SK-N-SH (cell line): ENCODE results near the gene MEGF8. TPM values are rescaled to one million over a fixed set of nuclear protein-coding genes. Genes with fewer than 3 reads are reported as not detected.
"Not testable (repeated sequence)": the region's sequence is repeated elsewhere in the genome, so short reads cannot be mapped to it uniquely, and the experiment has no call there.

Experiments used
- CTCF ChIA-PET: fragments of 300-600, 350-600 bp; formaldehyde crosslinking; extraction: SDS; loops from one replicate; lab custom pipeline; 2021; lab: Yijun Ruan, JAX
- POLR2A ChIA-PET: fragments of 350-600 bp; sonication (Branson Sonifier 250); formaldehyde crosslinking; extraction: SDS; loops from one replicate; lab custom pipeline; 2020; ENCODE audit warnings: antibody characterized with exemption, inconsistent platforms; lab: Yijun Ruan, JAX
- DNase-seq: peaks from one replicate; pipeline ENCODE4 v3.0.0; 2012
- H2AFZ ChIP-seq: fragments of 200-600 bp; sonication (generic); 2 replicates; pipeline ENCODE4 v1.8.1; 2016; ENCODE audit warnings: antibody characterized with exemption, mild to moderate bottlenecking, low read depth
- H3F3A ChIP-seq: fragments of 200-600 bp; sonication (generic); replicated peaks from 2 replicates; pipeline ENCODE3; 2016; ENCODE audit warnings: antibody characterized with exemption, mild to moderate bottlenecking; ENCODE audit not compliant: insufficient read depth
- H3K27ac ChIP-seq, 2 experiments: fragments of 200-500 bp in 1 of 2; fragments of 200-600 bp in 1 of 2; sonication (Bioruptor generic) in 1 of 2; sonication (generic), shearing (Covaris generic) in 1 of 2; 2 replicates each; pipeline versions ENCODE4 v1.5.1 to v1.6.1; 2014 to 2016; ENCODE audit warnings: low read depth in 2 of 2, inconsistent platforms in 1 of 2, low read length in 1 of 2, mild to moderate bottlenecking in 1 of 2, mixed read lengths in 1 of 2
- H3K27me3 ChIP-seq: fragments of 200-600 bp; sonication (generic), shearing (Covaris generic); 2 replicates; pipeline ENCODE4 v1.6.1; 2016; ENCODE audit warnings: mixed run types; ENCODE audit not compliant: insufficient read depth
- H3K36me3 ChIP-seq, 2 experiments: fragments of 200-500 bp in 1 of 2; fragments of 200-600 bp in 1 of 2; sonication (Bioruptor generic) in 1 of 2; sonication (generic) in 1 of 2; replicated peaks in 1 of 2; 2 replicates each; pipeline versions ENCODE3 to v1.5.1; 2014 to 2016; ENCODE audit warnings: low read length in 1 of 2, mild to moderate bottlenecking in 1 of 2; ENCODE audit not compliant: insufficient read depth in 2 of 2, control insufficient read depth in 1 of 2
- H3K4me1 ChIP-seq, 2 experiments: fragments of 200-500 bp in 1 of 2; fragments of 200-600 bp in 1 of 2; sonication (Bioruptor generic) in 1 of 2; sonication (generic), shearing (Covaris generic) in 1 of 2; 2 replicates each; pipeline versions ENCODE4 v1.5.1 to v1.6.1; 2014 to 2016; ENCODE audit warnings: low read depth in 1 of 2, low read length in 1 of 2, mixed run types in 1 of 2; ENCODE audit not compliant: insufficient read depth in 2 of 2, control insufficient read depth in 1 of 2
- H3K4me2 ChIP-seq: fragments of 200-600 bp; sonication (generic), shearing (Covaris generic); 2 replicates; pipeline ENCODE4 v1.6.1; 2017; ENCODE audit warnings: mixed run types
- H3K4me3 ChIP-seq, 2 experiments: fragments of 200-500 bp in 1 of 2; fragments of 200-600 bp in 1 of 2; sonication (Bioruptor generic) in 1 of 2; sonication (generic), shearing (Covaris generic) in 1 of 2; 2 replicates each; pipeline versions ENCODE4 v1.5.1 to v1.8.1; 2014 to 2016; ENCODE audit warnings: low read depth in 2 of 2, inconsistent platforms in 1 of 2, low read length in 1 of 2, mild to moderate bottlenecking in 1 of 2, mixed read lengths in 1 of 2, moderate library complexity in 1 of 2
- H3K79me2 ChIP-seq: fragments of 200-600 bp; sonication (generic); 2 replicates; pipeline ENCODE4 v1.8.1; 2017; ENCODE audit warnings: mild to moderate bottlenecking; ENCODE audit not compliant: insufficient read depth
- H3K9ac ChIP-seq: fragments of 200-600 bp; sonication (generic); 2 replicates; pipeline ENCODE4 v1.6.1; 2017; ENCODE audit warnings: mixed run types
- H3K9me2 ChIP-seq: fragments of 200-600 bp; sonication (generic); 2 replicates; pipeline ENCODE4 v1.6.1; 2017; ENCODE audit warnings: mixed run types
- H3K9me3 ChIP-seq: fragments of 200-600 bp; sonication (generic); 2 replicates; pipeline ENCODE4 v1.6.1; 2017; ENCODE audit warnings: mixed run types, mild to moderate bottlenecking, moderate library complexity
- H4K20me1 ChIP-seq: fragments of 200-600 bp; sonication (generic); 2 replicates; pipeline ENCODE4 v1.6.1; 2017; ENCODE audit warnings: mild to moderate bottlenecking, mixed run types; ENCODE audit not compliant: insufficient read depth
- PBX3 ChIP-seq: IDR thresholded peaks from 2 replicates; pipeline ENCODE4; 2012
- RCOR1 ChIP-seq: fragments of 150-350 bp; IDR thresholded peaks from 2 replicates; pipeline ENCODE4 v1.6.1; 2017; ENCODE audit warnings: antibody characterized with exemption, low read length
- TCF12 ChIP-seq: IDR thresholded peaks from 2 replicates; pipeline ENCODE4 v1.4.0; 2012
- whole genome bisulfite sequencing: methylation state at CpG from one replicate; pipeline ENCODE4 v1.1.6; 2017; ENCODE audit warnings: low lambda C conversion rate; 5-methylcytosine and 5-hydroxymethylcytosine counted together
- polyA plus RNA-seq, 3 experiments: library from polyadenylated mRNA; depleted of rRNA; stranded (reverse); fragments of >200 nt; gene quantifications; 2 replicates each; pipeline ENCODE4 v1.2.3, GENCODE V29; 2012

MEGF8 gene
- polyA plus RNA-seq, 1 of the 3 experiments (the other 2 are of a cell fraction) = 19.1 TPM

GRCh38 chr19:42335971-42336370 is 10.5 kb downstream of the MEGF8 start:
- Histone ChIP-seq H3K79me2 (no peaks in the 10 kb centered on the region), H3K27ac (no peak overlapping the region), H3K4me1 (no peaks in the 10 kb centered on the region), H4K20me1 (no peaks in the 10 kb centered on the region), H3K4me3 (no peak overlapping the region), H3K9me2 (no peaks in the 10 kb centered on the region), H3K4me2 (no peak overlapping the region), H3K9ac (no peak overlapping the region), H3F3A (no peaks in the 10 kb centered on the region), H2AFZ (no peak overlapping the region), H3K27me3 (no peaks in the 10 kb centered on the region), H3K36me3 (peaks cover 8 to 9% of the 10 kb centered on the region in 2 experiments), H3K9me3 (no peaks in the 10 kb centered on the region)
- no peak for TF ChIP-seq RCOR1
- 97% methylated on average over 16 of the region's 19 CpGs for WGBS
- ChIA-PET POLR2A (no interaction called here), CTCF (interaction anchor here (0.8 kb wide), 1 partner anchor 9 kb away, joined by 3 read pairs; no protein-coding TSS in a partner anchor)
- DNase-seq = no peak

GRCh38 chr19:42339126-42339860 is 13.9 kb downstream of the MEGF8 start:
- H3K9me3 ChIP-seq, H4K20me1 ChIP-seq, H3K36me3 ChIP-seq, H3K4me3 ChIP-seq, H3K79me2 ChIP-seq, H3K27me3 ChIP-seq, H2AFZ ChIP-seq, H3K9me2 ChIP-seq, POLR2A ChIA-PET, DNase-seq, H3K27ac ChIP-seq, H3K4me2 ChIP-seq, H3K9ac ChIP-seq, H3K4me1 ChIP-seq, H3F3A ChIP-seq: not testable (repeated sequence)
- CTCF ChIA-PET = interaction anchor here (0.6 kb wide), 1 partner anchor 9 kb away, joined by 3 read pairs; no protein-coding TSS in a partner anchor
- 85% methylated on average over 7 of the region's 7 CpGs for WGBS
- TF ChIP-seq PBX3 (0 out of 2 replicates have a peak, but pooled peaks have one; percentile 12), TCF12 (peak; percentile 36)

DNA sequence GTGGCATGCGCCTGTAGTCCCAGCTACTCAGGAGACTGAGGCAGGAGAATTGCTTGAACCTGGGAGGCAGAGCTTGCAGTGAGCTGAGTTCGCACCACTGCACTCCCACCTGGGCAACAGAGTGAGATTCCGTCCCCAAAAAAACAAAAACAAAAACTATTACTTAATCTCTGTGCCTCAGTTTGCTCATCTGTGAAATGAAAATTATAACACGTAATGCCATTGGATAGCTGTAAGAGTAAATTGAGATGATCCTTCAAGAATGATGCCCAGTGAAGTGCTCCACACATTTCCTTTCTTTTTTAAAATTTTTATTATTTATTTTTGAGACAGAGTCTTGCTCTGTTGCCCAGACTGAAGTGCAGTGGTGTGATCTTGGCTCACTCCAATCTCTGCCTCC is 14.5 kb downstream of the MEGF8 start:
- H4K20me1 ChIP-seq, DNase-seq, H2AFZ ChIP-seq, H3K27me3 ChIP-seq, H3K9ac ChIP-seq, H3F3A ChIP-seq, H3K4me1 ChIP-seq, H3K27ac ChIP-seq, POLR2A ChIA-PET, H3K79me2 ChIP-seq, H3K4me3 ChIP-seq, H3K9me3 ChIP-seq, H3K4me2 ChIP-seq, H3K9me2 ChIP-seq: not testable (repeated sequence)
- WGBS = 94% methylated on average over 4 of the region's 4 CpGs
- H3K36me3 ChIP-seq = peaks cover 8 to 12% of the 10 kb centered on the region in 2 experiments
- CTCF ChIA-PET = interaction anchor here (0.6 kb wide), 1 partner anchor 9 kb away, joined by 3 read pairs; no protein-coding TSS in a partner anchor
